Activated CD4-positive, alpha-beta memory T cell treated with anti-CD3 and anti-CD28 coated beads, Interleukin-2, amount 10 ng/mL, durations not matched to agents 7 days and 5 days (primary cell): ENCODE results near the gene SH3BP4. TPM values are rescaled to one million over a fixed set of nuclear protein-coding genes. Genes with fewer than 3 reads are reported as not detected.

Experiments used
- CTCF ChIA-PET: fragments of 350-600 bp; sonication (Branson Sonifier 250); formaldehyde crosslinking; loops from one replicate; lab custom pipeline; 2021; ENCODE audit warnings: antibody characterized with exemption, inconsistent platforms; lab: Charles Lee
- POLR2A ChIA-PET: fragments of 350-600 bp; sonication (Branson Sonifier 250); formaldehyde crosslinking; loops from one replicate; lab custom pipeline; 2021; ENCODE audit warnings: antibody characterized with exemption; lab: Charles Lee
- DNase-seq: peaks from one replicate; pipeline ENCODE4 v3.0.0-alpha.2; 2020
- H3K27ac Mint-ChIP-seq: one replicate; pipeline ENCODE4 v1.8.0; 2021; ENCODE audit warnings: mild to moderate bottlenecking, mixed read lengths
- H3K27me3 Mint-ChIP-seq: one replicate; pipeline ENCODE4 v1.8.0; 2021; ENCODE audit warnings: mixed read lengths
- H3K36me3 Mint-ChIP-seq: one replicate; pipeline ENCODE4 v1.8.0; 2021; ENCODE audit warnings: low read depth, mixed read lengths
- H3K4me1 Mint-ChIP-seq: one replicate; pipeline ENCODE4 v1.8.0; 2021; ENCODE audit warnings: mixed read lengths
- H3K4me3 Mint-ChIP-seq: one replicate; pipeline ENCODE4 v1.8.0; 2021; ENCODE audit warnings: mild to moderate bottlenecking, mixed read lengths
- H3K9me3 Mint-ChIP-seq: one replicate; pipeline ENCODE4 v1.8.0; 2021; ENCODE audit warnings: mixed read lengths
- total RNA-seq, 2 experiments: library from RNA; stranded (reverse); gene quantifications; one replicate each; pipeline ENCODE4 v1.2.3, GENCODE V29; 2021

Gene SH3BP4
- total RNA-seq, 2 experiments from 2014 or later: 0.08 TPM; not detected in 1

DNA sequence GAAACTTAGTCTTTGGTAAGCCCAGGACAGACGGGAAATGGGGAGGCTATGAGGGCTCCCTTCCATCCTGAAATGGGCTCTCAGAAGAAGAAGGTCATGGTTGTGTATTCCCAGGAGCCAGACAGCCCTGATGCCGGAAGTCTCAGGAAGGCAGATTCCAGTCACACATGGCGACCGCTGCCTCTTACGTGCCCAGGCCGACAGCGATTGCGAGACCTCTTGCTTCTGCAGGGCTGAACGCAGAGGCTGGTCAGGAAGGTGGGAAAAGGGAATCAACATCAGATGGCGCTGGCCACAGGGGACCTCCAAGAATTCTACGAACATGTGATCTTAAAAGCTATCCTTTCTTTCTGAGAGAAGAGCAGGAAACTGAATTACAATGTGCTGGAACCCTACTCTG lies 22.8 kb upstream of the SH3BP4 start:
- ChIA-PET POLR2A (no interaction called here), CTCF (no interaction called here)
- H3K4me3 Mint-ChIP-seq: no peak overlapping the region
- no peak for DNase-seq
- H3K36me3 Mint-ChIP-seq: no peaks in the 10 kb centered on the region
- peaks cover 10% of the 10 kb centered on the region for H3K27me3 Mint-ChIP-seq
- H3K4me1 Mint-ChIP-seq: no peaks in the 10 kb centered on the region
- no peak overlapping the region for H3K27ac Mint-ChIP-seq
- no peaks in the 10 kb centered on the region for H3K9me3 Mint-ChIP-seq

DNA sequence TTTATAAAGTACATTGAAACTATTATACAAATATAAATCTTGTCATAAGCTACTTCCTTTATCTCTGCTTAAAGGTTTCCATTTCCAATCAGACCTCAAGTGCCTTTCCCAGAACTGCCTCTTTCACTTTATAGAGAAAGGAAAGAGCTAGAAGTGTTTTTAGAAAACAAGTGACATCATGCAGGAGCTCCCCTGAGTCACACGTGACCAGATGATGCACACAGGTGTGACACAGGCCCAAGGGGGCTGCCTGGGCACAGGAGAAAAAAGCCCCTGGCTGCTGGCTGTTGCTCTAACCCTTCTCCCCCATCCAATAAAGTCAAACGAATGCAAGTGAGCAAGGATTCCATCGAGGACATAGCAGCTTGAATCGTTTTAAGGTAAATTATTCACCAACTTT lies 21.4 kb upstream of the SH3BP4 start:
- no peak for DNase-seq
- Mint-ChIP-seq H3K4me3 (no peak overlapping the region), H3K9me3 (no peaks in the 10 kb centered on the region), H3K36me3 (no peaks in the 10 kb centered on the region), H3K27ac (no peak overlapping the region), H3K27me3 (peaks cover under 1% of the 10 kb centered on the region), H3K4me1 (no peaks in the 10 kb centered on the region)
- CTCF ChIA-PET: no interaction called here
- POLR2A ChIA-PET: no interaction called here

DNA sequence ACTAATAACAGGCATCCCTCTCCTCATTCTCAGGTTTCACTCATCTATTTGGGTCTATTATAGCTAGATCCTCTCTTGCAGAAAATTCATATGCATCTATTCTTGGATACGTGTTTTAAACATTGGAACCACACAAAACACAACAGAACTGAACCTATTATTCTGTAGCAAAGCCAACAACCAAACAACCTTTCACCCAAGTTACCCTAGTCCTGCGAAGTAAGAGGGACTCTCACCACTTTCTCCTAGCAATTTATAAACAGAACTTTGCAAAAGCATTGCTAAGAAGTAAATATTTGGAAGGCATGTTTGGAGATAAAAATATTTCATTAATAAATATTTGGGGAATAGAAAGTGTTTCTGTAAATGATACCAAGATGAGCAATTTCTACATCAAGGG lies 20.4 kb upstream of the SH3BP4 start:
- H3K27me3 Mint-ChIP-seq: peaks cover 2% of the 10 kb centered on the region
- H3K36me3 Mint-ChIP-seq: no peaks in the 10 kb centered on the region
- ChIA-PET CTCF (no interaction called here), POLR2A (no interaction called here)
- H3K4me1 Mint-ChIP-seq: no peaks in the 10 kb centered on the region
- no peaks in the 10 kb centered on the region for H3K9me3 Mint-ChIP-seq
- no peak overlapping the region for H3K27ac Mint-ChIP-seq
- DNase-seq: no peak
- H3K4me3 Mint-ChIP-seq: no peak overlapping the region

DNA sequence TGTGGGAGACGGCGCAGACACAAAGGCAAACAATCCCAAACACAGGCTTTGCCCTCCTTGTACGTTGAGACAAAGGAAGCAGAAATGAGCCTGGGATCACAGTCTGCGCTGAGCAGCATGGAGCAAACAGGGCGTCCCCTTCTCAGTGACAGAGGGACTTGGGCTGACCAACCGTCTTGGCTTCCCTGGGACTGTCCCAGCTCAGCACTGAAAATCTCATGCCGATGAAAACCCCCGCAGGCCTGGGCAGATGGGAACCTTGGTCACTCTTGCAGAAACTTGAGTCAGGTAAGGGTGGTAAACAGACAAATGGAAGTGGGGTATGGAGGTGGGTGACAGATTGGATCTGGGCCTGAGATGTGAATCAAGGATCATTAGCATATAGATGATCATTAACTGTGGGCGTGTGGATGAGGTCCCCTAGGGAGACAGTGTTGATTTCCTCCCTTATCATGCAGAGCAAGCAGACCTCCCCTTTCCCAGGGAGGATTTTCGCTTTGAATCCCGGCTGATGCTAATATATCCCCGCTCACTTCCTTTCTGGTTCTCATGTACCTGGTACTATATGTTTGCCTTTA lies 19.1 kb upstream of the SH3BP4 start:
- H3K4me3 Mint-ChIP-seq: no peak overlapping the region
- DNase-seq: no peak
- ChIA-PET CTCF (no interaction called here), POLR2A (no interaction called here)
- H3K27ac Mint-ChIP-seq: no peak overlapping the region
- H3K9me3 Mint-ChIP-seq: no peaks in the 10 kb centered on the region
- peaks cover 13% of the 10 kb centered on the region for H3K27me3 Mint-ChIP-seq
- H3K36me3 Mint-ChIP-seq: no peaks in the 10 kb centered on the region
- H3K4me1 Mint-ChIP-seq: no peaks in the 10 kb centered on the region

DNA sequence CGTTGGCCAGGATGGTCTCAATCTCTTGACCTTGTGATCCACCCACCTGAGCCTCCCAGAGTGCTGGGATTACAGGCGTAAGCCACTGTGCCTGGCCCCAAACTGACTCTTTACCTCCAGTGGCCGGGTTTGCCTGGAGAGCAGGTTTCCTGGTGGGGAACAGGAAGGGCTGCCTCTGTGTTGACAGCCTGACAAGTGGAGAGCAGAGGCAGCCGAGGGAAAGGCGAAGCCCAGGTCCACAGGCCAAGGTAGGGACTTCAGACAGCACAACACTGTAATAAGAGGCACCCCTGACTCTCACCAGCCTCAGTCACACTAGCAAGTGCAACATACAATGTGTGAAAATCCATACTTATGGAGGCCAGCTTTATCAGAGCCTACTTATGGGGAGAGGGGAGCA lies 16.5 kb upstream of the SH3BP4 start:
- CTCF ChIA-PET: no interaction called here
- no peak overlapping the region for H3K4me3 Mint-ChIP-seq
- H3K36me3 Mint-ChIP-seq: no peaks in the 10 kb centered on the region
- no peaks in the 10 kb centered on the region for H3K9me3 Mint-ChIP-seq
- H3K4me1 Mint-ChIP-seq: no peaks in the 10 kb centered on the region
- DNase-seq: no peak
- H3K27me3 Mint-ChIP-seq: peaks cover 14% of the 10 kb centered on the region
- POLR2A ChIA-PET: no interaction called here
- no peak overlapping the region for H3K27ac Mint-ChIP-seq

DNA sequence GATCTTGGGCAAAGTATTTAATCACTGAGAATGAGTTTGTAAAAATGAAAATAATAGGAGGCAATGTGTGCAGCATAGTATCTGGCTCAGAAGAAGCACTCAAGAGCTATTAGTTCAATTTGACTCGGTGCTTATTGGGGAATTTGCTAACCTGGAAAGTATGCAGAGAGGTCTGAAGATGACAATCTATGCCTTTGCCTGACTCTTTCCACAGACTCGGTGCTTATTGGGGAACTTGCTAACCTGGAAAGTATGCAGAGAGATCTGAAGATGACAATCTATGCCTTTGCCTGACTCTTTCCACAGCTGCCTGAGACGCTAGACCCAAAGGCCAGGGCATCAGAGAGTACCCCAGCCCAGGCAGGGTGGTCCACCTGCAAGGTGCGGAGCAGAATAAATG lies 12.2 kb upstream of the SH3BP4 start:
- Mint-ChIP-seq H3K4me3 (no peak overlapping the region), H3K27ac (no peak overlapping the region), H3K27me3 (peaks cover 31% of the 10 kb centered on the region), H3K9me3 (no peaks in the 10 kb centered on the region), H3K4me1 (no peaks in the 10 kb centered on the region), H3K36me3 (no peaks in the 10 kb centered on the region)
- DNase-seq: no peak
- ChIA-PET POLR2A (no interaction called here), CTCF (no interaction called here)

DNA sequence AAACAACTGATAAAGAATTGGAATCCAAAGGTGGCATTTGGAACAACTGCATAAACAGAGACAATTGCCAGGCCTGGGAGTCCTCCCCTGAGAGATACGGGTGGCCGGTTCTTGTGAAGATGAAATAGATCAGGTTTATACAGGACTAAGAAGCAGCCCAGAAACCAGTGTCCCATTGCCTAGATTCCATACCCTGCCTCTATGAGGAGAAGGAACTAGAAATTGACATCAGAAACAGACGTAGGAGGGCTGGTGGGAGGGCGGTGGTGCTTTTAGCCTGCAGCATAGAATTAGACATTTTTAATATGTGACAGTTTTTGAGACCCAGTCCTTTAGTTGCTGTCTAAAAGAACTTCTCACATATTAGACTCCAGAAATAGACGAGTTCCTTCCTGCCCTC lies 11.8 kb upstream of the SH3BP4 start:
- Mint-ChIP-seq H3K9me3 (no peaks in the 10 kb centered on the region), H3K4me1 (no peaks in the 10 kb centered on the region), H3K27me3 (peaks cover 31% of the 10 kb centered on the region), H3K27ac (no peak overlapping the region), H3K4me3 (no peak overlapping the region), H3K36me3 (no peaks in the 10 kb centered on the region)
- POLR2A ChIA-PET: no interaction called here
- CTCF ChIA-PET: interaction anchor here (0.6 kb wide), 1 partner anchor 9 kb away, joined by 3 read pairs; no protein-coding TSS in a partner anchor
- DNase-seq: no peak

DNA sequence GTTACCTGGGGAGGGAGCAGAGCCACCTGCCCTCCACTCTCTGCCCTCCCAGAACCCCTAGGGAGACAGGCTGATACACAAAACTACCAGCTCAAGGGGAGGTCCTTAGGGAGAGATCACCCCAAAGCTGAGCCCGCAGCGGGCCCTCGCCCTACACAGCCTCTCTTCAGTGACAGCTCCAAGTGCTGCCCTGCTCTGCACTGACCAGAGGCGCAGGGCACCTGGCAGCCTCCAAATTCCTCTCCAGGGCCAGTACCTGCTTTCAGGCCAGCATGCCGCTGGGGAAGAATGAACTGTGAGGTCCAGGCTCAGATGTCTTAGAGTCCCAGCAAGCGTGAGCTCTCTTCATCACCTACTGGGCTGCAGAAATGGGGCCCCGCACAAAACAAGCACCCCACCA lies 11.3 kb upstream of the SH3BP4 start:
- ChIA-PET POLR2A (no interaction called here), CTCF (interaction anchor here (0.6 kb wide), 1 partner anchor 9 kb away, joined by 3 read pairs; no protein-coding TSS in a partner anchor)
- Mint-ChIP-seq H3K9me3 (no peaks in the 10 kb centered on the region), H3K4me1 (no peaks in the 10 kb centered on the region), H3K4me3 (no peak overlapping the region), H3K27ac (no peak overlapping the region), H3K36me3 (no peaks in the 10 kb centered on the region), H3K27me3 (peaks cover 31% of the 10 kb centered on the region)
- DNase-seq: no peak

DNA sequence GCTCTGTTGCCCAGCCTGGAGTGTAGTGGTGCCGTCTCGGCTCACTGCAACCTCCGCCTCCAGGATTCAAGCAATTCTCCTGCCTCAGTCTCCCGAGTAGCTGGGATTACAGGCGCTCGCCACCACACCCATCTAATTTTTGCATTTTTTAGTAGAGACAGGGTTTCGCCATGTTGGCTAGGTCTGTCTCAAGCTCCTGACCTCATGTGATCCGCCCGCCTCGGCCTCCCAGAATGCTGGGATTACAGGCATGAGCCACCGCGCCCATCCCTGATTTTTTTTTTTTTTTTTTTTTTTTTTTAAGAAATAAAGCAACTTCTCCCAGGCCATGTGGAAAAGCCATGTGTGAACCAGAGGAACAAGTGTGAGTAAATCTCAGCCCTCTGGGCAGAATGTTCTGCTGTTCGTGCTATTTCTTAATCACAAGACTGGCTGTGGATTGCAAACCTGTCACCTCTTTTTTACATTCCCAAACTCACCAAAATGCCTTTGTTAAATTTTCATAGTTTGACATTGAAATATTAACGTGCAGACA lies 6.4 kb upstream of the SH3BP4 start:
- H3K9me3 Mint-ChIP-seq: no peaks in the 10 kb centered on the region
- ChIA-PET POLR2A (no interaction called here), CTCF (no interaction called here)
- no peak overlapping the region for H3K27ac Mint-ChIP-seq
- peaks cover 46% of the 10 kb centered on the region for H3K27me3 Mint-ChIP-seq
- DNase-seq: no peak
- peaks cover 2% of the 10 kb centered on the region for H3K4me1 Mint-ChIP-seq
- no peaks in the 10 kb centered on the region for H3K36me3 Mint-ChIP-seq
- H3K4me3 Mint-ChIP-seq: no peak overlapping the region

DNA sequence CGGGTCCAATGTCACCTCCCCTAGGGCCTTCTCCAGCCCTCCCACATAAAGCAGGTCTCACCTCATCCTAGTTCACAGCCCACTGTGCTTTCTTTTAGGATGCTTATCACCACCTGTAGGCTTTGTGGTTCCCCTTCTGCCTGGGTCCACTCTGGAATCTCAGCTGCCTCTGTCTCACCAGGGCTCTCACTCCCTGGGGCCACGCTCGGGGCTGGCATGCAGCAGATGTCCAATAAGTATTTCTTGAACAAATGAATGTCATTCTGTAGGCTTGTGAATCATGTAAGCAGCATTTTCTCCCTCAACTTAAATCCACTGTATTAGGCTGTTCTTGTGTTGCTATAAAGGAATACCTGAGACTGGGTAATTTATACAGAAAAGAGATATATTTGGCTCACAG lies 4.3 kb upstream of the SH3BP4 start:
- POLR2A ChIA-PET: no interaction called here
- CTCF ChIA-PET: no interaction called here
- H3K27me3 Mint-ChIP-seq: peaks cover 50% of the 10 kb centered on the region
- H3K4me1 Mint-ChIP-seq: peaks cover 6% of the 10 kb centered on the region
- H3K36me3 Mint-ChIP-seq: no peaks in the 10 kb centered on the region
- H3K27ac Mint-ChIP-seq: no peak overlapping the region
- no peak overlapping the region for H3K4me3 Mint-ChIP-seq
- no peaks in the 10 kb centered on the region for H3K9me3 Mint-ChIP-seq
- no peak for DNase-seq

DNA sequence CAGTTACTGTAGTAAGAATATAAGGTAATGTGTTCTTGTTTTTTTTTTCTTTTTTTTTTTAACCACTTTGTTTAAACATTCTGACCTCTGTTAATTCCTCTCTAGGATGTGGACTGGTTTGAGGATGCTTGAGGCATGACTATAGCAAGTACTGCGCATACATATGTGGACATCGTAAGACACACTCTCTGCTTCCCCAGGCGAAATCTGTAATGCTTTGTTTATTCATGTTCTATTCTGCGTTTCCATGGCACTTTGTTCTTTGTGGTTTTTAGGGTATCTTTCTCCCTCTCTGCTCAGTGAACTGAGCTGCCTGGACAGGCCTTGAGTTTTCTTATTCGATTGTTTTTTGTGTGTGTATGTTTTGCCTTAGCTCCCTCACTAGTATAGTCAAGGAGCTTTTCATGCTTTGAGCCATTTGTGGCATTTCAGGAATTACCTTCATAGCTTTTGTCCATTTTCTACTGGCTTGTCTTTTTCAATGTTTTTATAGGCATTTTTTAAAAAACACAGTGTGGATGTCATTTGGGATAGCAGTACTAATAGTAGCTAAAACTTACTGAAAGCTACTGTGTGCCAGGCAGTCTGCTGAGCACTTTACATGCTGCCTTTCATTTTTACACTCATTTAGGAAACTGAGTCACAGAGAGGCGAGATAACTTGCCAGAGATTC lies 1.9 kb upstream of the SH3BP4 start:
- CTCF ChIA-PET: interaction anchor here (0.6 kb wide), 1 partner anchor 9 kb away, joined by 3 read pairs; no protein-coding TSS in a partner anchor
- no peak for DNase-seq
- Mint-ChIP-seq H3K36me3 (no peaks in the 10 kb centered on the region), H3K4me3 (no peak overlapping the region), H3K27me3 (peaks cover 60% of the 10 kb centered on the region), H3K27ac (no peak overlapping the region), H3K4me1 (peaks cover 8% of the 10 kb centered on the region), H3K9me3 (no peaks in the 10 kb centered on the region)
- POLR2A ChIA-PET: no interaction called here

DNA sequence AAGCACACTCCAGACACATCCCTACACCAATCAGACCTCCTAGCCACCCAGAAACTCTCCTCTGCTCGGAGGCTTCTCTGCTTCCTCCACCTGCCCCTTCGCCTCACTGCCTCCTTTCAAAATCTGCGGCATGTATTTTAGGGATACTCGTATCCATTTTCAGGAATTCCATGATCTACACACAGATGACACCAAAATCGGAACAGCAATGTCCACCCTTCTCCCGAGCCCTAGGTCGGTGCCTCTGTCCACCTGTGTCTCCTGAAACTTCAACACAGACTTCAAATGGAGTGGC lies 1.4 kb upstream of the SH3BP4 start:
- POLR2A ChIA-PET: no interaction called here
- Mint-ChIP-seq H3K27ac (no peak overlapping the region), H3K36me3 (no peaks in the 10 kb centered on the region), H3K4me3 (no peak overlapping the region), H3K27me3 (peaks cover 65% of the 10 kb centered on the region), H3K9me3 (no peaks in the 10 kb centered on the region), H3K4me1 (peaks cover 8% of the 10 kb centered on the region)
- CTCF ChIA-PET: no interaction called here
- no peak for DNase-seq

DNA sequence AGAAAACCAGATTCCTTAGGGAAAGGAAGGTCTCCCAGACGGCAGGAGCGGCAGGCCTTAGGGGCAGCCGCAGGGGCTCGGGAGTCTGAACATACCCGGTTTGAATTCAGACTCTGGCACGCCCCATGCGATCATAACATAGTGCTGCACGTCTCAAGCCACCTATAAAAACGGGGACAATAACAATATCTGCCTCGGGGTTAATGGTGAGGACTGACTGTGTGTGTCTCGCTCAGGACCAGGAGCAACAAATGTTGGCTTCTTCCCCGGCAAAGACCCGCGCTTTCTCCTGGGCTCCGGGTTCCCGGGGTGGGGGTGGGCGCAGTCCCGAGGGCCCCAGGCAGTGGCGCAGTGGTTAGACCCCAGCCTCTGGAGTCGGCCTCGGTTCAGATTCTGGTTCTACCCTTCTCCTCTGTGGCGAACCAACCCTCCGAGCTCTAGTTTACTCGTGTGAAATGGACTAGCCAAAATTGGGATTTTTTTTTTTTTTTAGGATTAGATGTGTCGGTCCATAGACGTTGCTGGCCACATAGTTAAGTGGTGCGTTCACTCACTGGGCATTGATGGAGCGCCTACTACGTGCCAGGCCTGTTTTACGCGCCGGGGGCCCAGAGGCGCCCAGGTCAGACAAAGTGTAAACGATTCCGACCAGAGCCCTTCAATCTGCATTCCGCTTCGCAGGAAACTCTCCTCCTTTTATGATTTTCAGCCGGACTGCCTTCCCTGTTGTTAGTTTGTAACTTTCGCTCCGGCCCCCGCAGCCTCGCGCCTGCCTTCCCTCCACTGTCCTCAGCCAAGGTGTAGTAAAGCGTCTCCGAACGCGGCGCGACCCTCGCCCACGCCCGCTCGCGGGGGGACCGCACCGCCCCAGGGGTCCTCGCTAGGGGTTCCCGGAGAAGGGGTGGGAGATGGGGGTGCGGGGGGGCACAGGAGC lies 820 bp upstream of the SH3BP4 start:
- Mint-ChIP-seq H3K36me3 (no peaks in the 10 kb centered on the region), H3K9me3 (no peaks in the 10 kb centered on the region), H3K27ac (no peak overlapping the region), H3K27me3 (peaks cover 69% of the 10 kb centered on the region), H3K4me1 (peaks cover 8% of the 10 kb centered on the region), H3K4me3 (peak overlapping the region; percentile 57)
- no peak for DNase-seq
- POLR2A ChIA-PET: no interaction called here
- CTCF ChIA-PET: no interaction called here
